Measurements from ENCODE around the gene CCDC39.

GRCh38 chr3:180683816-180684215 is 4.5 kb upstream of the CCDC39 start:
- TF ChIP-seq CTCF (IDR thresholded peaks at IDR 0.05) (no peak), EZH2phosphoT487 (IDR thresholded peaks at IDR 0.05) (no peak), EZH2 (IDR thresholded peaks at IDR 0.05) (no peak)

All from neural progenitor cell (in vitro differentiated cells).